GM18868 (cell line): Measurements from ENCODE around the gene ADD2.

ENCODE experiments used
- ATAC-seq: cut with Tn5 transposase; IDR thresholded peaks from one replicate; pipeline ENCODE4 v1.9.1; 2021; ENCODE audit warnings: mild to moderate bottlenecking, moderate library complexity; ENCODE audit not compliant: unreplicated experiment

The ADD2 gene

DNA sequence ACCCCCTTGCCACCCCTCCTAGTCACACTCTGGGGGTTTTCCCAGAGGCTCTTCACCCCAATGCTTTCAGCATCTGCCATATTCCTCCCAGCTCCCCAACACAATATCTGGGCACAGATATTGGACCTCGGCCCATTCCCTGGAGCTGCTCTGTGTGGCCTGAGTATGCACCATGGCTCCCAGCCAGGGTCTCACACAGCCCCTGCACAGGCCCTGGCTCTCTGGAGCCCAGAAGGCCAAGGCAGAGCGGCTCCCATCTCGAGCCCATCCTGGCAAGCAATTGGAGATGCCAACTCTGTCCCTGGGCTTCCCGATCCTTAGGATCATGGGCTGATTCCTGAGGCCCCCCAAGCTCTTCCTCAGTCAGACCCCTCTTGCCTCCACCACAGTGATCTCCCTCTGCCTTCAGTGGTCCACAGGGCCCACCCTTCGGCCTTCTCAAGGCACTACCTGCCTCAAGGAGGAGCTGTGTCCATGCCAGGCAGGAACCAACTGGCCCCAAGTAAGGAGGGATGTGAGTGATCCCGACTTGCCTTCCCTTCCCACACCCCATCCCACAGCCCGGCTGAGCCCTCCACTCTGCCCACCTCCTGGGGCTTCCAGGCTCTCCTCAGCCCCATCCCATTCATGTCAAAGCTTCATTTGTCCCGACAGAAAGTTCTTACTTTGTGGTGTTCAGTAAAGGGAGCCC lies 62.7 kb downstream of the ADD2 start:
- no peak for ATAC-seq

GRCh38 chr2:70703900-70704549 lies 64.0 kb downstream of the ADD2 start:
- ATAC-seq = no peak

- no peak for ATAC-seq
Observed at GRCh38 chr2:70702711-70703395, 65.1 kb downstream of the ADD2 start.

- no peak for ATAC-seq
Observed at GRCh38 chr2:70698847-70699246, 69.2 kb downstream of the ADD2 start.

DNA sequence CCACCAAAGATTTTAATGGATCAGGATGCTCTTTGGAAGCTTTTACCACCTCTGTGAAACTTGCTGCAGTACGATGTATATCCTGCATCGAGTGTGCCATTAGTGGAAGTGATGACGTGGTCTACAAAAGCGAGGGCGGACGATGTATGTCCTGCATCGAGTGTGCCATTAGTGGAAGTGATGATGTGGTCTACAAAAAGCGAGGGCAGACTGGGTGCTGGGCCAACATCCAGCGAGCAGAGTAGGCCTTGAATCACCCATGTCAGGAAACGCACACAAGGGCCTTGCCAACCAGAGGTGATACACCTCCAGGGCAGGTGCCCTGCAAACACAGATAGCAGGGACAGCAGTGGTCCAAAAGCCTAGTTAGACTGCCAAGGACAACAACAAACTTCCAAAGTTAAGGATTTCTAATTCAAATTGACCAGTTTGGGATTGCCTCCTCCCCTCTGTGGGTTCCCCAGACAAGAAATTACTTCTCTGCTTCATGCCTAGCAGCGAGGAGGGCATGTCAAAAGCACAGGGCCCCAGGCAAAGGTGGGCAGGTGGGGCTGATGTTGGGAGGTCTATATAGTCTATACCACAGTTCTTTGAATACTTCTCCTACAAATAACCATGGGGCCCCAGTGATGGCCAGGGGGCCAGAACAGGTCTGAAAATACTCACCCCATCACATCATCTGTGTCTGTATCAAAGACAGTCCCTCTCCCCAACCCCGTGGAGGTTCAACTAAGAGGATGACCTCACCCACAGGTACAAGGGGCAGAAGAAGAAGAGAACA lies 70.2 kb downstream of the ADD2 start:
- ATAC-seq = no peak

DNA sequence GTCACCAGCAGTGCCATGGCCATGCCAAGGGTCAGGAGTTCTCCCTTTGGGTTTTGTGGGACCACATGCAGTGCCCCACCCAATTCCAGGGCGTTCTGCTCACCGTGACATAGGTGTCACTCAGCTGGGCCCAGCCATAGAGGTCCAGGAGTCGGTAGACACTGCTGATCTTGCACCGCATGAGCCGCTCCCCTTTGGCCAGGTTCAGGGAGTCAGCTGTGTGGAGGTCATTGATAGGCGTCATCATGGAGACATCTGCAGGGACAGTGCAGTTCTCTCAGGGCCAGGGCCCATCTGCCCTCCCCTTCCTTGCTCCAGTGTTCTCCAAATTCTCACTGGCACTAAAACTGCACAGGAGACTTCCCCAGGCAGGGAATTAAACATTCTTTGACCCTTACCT lies 71.9 kb downstream of the ADD2 start:
- ATAC-seq = no peak

DNA sequence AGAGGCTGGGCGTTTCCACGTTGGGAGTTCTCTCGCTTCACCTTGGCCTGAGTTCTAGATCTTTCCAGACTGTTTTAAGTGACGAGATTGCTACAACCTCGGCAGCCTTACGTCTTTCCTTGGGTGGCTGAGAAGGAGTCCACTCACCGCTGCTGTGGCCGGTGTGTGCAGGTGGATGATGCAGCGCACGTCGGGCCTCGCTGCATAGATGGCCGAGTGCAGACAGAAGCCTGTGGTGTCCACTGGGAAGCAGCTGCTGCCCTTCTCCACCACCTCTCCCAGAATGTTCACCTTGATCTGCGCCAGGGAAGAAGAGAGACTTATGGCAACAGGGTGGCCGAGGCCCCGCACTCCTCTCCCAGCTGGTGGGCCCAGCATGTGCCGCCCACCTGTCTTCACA lies 75.7 kb downstream of the ADD2 start:
- ATAC-seq = no peak

DNA sequence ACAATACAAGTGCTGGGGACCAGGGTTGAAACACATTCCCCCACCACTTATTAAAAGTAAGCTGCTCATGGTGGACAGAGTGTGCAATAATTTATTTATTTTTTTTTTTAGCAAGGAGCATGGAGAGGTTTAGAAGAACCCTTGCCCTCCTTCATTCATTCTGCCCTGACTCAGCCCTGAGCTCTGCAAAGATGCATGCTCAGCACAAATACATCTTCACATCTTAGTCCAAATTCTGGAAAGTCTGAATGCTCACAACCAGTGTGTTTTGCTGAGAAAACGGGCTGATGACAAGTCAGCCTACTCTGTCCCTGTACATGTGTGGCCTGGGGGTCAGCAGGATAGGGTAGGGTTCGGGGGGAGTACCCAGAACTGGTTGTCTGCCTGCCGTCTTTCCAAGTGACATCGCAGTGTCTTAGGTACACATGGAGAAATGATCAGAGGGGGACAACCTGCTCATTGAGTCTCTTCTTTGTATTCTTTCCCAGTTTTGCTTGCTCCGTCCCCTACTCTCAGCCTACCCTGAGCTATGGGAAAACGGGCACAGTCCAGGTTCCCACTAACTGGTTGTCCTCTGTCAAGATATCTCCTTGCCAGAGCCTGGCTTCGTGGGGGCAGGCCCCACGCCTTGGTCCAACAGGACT lies 76.4 kb downstream of the ADD2 start:
- no peak for ATAC-seq

GRCh38 chr2:70690846-70691245 lies 77.2 kb downstream of the ADD2 start:
- ATAC-seq = no peak

DNA sequence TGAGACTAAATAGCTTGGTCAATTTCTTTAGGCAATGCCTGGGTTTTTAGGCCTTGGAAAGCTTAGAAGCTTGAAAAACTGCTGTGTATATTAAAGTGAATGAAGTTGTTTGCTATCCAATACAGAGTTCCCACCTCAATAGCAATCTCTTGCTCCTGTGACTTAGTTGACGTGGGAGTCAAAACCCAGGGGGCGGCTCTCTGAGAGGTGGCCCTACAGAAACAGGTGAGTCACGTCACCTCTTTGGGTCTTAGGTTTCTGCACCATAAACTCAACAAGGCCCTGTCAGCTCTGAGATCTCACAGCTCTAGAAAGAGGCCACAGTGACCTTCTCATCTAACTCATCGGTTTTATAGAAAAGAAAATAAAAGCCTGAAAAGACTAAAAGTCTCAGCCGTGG lies 79.6 kb downstream of the ADD2 start:
- no peak for ATAC-seq

GRCh38 chr2:70687461-70687795 lies 80.6 kb downstream of the ADD2 start:
- no peak for ATAC-seq

DNA sequence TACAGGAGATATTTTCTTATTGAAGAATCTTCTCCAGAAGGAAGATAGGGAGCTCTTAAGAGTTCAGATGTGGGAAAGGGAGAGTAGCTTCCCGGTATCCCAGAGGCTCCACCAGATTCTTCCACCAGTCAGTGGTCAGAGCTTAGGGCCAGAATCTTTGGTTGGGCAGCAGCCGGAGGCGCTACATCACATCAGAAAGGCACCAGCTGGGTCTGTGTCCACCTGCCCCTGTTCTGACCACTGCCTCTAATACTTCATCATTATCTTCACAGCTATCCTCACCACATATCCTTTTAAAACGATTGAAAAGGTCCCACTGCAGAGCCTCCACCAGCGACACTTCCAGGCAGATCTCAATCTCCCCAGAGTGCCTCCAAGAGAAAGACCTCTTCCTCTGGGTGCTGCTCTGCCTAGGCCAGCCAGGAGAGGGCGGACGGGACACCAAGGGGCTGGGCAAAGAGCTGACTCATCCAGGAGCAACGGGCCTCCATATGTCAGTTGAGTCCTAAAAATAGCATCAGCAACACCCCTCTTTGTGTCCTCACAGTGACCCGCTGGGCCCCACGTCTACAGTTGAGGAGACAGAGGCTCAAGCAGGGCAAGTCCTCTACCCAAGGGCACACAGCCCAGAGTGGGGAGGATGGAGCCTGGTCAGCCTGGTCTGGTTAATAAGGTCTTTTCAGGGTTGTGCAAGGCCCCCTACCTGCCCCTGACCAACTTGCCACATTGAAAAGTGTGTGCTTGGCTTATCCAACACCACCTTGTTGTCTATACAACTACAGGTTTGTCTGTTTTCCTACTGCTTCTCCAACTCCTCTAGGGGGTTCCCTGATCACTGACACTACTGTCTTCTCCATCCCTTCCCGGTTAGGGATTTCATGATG lies 81.2 kb downstream of the ADD2 start:
- peak; percentile 62 for ATAC-seq

GRCh38 chr2:70685771-70686171 lies 82.2 kb downstream of the ADD2 start:
- ATAC-seq = no peak

GRCh38 chr2:70684846-70685622 lies 83.0 kb downstream of the ADD2 start:
- ATAC-seq = no peak

DNA sequence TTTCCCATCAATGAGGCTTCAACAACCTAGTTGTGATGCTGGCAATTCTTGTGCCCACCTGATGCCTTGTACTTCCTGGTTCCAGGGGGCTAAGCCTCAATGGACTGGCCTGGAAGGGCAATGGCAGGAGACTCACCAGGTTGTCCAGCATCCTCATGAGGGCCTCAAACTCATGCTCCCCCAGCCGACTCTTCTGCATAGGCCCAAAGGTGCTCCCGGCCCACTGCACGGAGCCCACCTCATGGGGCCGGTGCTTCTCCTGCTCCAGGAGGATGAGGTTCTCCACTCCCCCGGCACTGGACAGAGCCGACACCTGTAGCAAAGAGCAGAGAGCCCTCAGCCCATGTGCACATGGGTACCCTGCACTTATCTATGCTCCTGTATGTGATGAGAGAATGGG lies 84.5 kb downstream of the ADD2 start:
- no peak for ATAC-seq

GRCh38 chr2:70680735-70681134 lies 87.3 kb downstream of the ADD2 start:
- ATAC-seq = no peak

GRCh38 chr2:70679259-70679658 lies 88.7 kb downstream of the ADD2 start:
- no peak for ATAC-seq

DNA sequence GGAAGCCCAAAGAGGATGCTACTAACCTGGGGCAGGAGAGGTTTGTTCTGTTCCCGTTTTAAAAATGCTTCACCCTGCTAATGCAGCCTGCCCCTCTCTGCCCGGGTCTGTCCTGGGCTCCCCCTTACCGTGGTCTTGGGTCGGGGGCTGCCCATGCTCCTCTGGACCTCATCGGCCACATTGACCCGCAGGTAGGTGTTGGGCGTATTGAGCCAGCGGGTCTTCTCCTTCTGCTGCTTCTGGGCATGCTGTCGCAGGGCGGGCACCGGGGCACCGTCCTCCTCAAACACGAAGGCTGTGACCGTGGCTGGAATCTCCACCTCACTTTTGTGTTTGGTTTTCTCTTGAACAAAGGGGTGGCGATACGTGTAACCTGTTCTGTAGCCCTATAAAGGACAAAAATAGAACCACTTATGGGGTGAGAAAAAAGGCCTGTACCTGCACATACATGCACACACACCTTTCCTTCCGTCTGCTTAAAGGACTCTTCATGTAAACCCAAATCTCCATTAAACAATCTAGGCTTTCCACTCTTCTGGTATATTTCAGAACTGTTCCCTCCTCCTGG lies 89.3 kb downstream of the ADD2 start:
- no peak for ATAC-seq
